Subcutaneous adipose tissue (tissue), 4 donors: ENCODE data around the gene CARD11. TPM values are rescaled to one million over a fixed set of nuclear protein-coding genes. Genes with fewer than 3 reads are reported as not detected.

Experiments
- total RNA-seq, 4 donors: library from RNA; depleted of rRNA; stranded (reverse); fragments of >200 nt; gene quantifications; one replicate each; pipeline ENCODE4 v1.1.0, GENCODE V29; 2016
- TF ChIP-seq, protein P1 (sequence below): fragments of 450-650 bp; IDR thresholded peaks from one replicate; pipeline ENCODE4 v1.5.1; 2016; ENCODE audit warnings: low read depth, mild to moderate bottlenecking, control low read depth, antibody characterized with exemption, moderate library complexity

The CARD11 gene
- total RNA-seq, 4 donors from 2014 or later, result 0.57 to 1.2 (median 0.77) TPM

DNA sequence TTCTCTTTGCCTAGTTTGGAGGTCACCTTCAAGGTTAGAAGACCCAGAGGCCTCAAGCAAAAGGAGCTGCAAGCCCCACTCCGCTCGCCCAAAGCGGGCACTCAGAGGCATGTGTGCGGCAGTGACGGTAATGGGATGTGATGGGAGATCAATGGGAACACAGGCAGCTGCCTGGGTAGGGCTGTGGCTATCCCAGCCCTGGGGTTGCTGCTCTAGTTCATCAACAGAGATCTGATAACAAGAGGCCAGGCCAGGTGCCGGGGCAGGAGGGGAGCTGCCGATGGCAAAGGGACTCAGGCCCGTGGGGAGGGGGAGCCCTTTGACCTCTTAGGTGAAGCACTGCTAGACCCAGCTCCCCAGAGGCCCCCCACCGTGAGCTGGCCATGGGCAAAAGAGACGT lies 147.5 kb downstream of the CARD11 start:
- TF ChIP-seq, protein P1, sequence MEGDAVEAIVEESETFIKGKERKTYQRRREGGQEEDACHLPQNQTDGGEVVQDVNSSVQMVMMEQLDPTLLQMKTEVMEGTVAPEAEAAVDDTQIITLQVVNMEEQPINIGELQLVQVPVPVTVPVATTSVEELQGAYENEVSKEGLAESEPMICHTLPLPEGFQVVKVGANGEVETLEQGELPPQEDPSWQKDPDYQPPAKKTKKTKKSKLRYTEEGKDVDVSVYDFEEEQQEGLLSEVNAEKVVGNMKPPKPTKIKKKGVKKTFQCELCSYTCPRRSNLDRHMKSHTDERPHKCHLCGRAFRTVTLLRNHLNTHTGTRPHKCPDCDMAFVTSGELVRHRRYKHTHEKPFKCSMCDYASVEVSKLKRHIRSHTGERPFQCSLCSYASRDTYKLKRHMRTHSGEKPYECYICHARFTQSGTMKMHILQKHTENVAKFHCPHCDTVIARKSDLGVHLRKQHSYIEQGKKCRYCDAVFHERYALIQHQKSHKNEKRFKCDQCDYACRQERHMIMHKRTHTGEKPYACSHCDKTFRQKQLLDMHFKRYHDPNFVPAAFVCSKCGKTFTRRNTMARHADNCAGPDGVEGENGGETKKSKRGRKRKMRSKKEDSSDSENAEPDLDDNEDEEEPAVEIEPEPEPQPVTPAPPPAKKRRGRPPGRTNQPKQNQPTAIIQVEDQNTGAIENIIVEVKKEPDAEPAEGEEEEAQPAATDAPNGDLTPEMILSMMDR, result no peak

DNA sequence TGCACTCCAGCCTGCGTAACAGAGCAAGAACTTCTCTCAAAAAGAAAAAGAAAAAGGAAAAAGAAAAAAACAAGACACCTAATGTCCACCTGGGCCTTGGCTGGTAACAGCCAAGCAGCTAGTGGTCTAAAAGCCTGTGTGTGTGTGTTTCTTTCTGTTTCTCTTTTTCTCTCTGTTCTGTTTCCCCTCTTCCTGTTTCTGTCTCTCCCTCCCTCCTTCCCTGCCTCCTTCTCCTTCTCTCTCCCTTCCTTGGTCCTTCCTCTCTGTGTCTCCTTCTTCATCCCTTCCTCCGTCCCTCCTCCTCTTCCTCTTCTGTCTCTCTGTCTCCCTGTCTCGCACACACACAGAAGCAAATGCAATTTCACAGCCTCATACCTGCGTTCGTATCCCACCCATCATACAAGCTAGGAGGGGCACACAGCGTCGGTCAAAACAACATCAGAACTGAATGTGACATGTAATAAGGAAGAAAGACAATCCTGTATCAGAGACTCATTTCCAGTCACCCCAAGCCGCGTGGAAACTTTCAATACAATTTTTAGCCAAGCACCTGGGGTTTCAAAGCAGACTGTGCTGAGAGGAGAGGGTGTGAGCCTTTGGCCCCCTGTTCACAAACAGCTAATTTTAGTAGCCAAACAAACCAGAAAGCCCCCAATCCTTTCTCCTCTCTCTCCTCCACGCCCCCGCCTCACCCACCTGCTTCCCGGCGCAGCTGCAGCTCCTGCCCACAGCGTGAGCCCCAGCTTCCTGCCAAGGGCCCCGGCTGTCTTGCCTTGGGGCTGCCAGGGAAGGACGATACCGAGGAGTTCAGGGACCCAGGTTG lies 149.3 kb downstream of the CARD11 start:
- TF ChIP-seq, protein P1, result no peak

DNA sequence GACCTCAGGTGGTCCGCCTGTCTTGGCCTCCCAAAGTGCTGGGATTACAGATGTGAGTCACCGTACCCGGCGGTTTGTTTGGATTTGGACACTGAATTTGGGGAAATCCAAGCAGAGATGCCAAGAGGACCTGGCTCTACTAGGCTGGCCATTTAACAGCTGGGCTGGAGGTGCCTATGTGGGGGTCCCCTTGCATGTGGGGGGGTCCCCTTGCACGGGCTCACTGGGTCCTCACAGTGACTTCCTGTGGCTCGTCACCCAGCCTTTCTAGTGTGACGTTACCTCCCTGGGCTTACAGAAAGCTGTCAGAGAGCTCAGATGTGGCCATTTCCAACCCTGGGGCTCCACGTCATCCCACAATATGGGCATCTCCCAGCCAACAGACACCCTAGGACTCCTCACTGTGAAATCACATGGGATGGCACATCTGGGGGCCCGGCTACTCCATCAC lies 150.2 kb downstream of the CARD11 start:
- TF ChIP-seq, protein P1, result no peak

DNA sequence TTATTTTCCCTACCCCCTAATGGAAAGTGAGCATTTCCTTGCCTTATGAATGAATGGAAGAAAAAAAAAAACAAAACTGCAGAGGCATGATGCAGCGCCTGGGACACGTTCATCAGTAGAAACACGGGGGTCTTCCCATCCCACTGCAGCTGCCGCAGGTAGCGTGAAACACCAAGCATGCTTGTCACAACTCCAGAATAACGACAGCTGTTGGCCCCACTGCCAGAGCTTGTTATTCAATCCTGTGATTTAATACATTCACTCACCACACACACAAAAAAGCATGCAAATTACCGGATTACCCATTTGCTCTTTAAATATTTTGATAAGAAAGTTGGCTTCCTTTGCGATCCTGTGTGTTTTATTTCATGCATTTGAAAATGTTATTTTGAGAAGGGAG lies 151.1 kb downstream of the CARD11 start:
- TF ChIP-seq, protein P1, result no peak

DNA sequence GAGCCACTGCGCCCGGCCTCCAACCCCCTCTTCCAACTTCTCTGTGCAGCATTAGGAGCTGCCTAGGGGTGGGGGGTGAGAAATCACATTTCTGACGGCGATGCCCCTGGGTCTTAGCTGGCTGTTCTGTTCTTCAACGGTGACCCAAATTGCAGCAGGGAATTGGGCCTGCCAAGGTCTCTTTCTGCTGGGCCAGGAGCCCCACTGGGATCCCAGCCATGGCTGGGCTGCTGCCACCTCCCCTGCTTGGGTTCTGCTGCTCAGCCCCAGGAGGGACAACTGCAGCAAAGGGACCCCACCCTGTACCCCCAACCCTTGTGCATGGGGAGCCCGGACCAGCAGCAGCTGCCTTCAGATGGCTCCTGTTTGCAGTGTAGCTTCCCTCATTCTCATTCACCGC lies 155.9 kb downstream of the CARD11 start:
- TF ChIP-seq, protein P1, result no peak

DNA sequence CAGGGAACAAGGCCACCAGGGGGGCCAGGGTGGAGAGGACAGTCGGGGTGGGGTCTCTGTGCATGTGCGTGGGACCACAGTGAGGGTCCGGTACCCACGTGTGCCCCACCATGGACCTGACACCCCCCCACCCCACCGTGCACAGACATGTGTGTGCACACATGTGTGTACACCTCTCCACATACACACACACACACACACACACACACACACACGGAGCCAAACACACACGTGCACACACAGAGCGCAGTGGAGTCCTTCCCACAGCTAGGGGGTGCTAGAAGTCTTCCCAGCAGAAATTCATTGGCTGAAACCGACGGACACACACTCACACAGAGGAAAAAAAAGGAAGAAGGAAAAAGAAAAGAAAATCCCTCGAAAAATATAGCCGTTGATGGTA lies 156.8 kb downstream of the CARD11 start:
- TF ChIP-seq, protein P1, result no peak

DNA sequence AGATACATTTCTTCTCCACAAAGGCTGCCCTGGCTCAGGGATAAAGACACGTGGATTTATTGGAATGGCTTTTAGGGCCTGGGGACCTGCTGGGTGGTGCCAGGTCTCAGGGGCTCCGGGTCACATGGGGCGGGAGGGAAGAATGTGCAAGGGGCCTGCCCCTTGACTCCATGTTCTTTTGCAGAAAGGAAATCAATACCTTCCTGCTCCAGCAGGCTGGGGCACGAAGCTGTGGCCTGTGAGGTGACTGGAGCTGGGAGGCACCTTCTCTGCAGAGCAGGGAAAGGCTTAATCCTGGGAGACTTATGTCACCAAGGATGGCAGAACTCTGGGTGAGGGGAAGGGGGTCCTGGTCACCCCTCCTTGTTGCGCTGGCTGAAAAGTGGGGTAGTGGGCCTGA lies 157.3 kb downstream of the CARD11 start:
- TF ChIP-seq, protein P1, result no peak
